ENCODE measurements around the gene CAPN13. TPM values are rescaled to one million over a fixed set of nuclear protein-coding genes. Genes with fewer than 3 reads are reported as not detected.

CAPN13 gene
- total and polyA plus RNA-seq, 10 of the 15 experiments (the other 5 are each of a cell fraction or from before 2014, with no cell fraction given): 0.03 to 0.10 (median 0.06) TPM; not detected in 7

DNA sequence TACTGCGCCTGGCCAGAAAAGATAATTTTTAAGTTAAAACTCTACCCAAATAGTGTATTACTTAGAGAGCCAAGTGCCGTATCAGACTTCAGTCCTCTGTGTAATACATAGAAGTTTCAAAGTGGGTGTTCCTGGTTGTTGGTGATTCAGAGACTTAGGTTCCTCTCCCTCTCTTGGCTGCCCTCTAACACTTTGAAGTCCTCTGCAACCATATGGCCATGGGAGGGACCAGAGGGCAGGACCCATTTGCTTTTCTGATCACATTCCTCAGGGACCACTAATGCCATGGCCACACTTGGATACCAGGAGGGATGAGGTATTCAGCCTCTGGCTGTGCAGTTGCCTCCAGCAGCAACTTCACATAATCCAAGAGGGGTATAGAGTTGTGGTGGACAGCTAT lies 131.5 kb downstream of the CAPN13 start:
- H3K4me1 ChIP-seq (ENCODE audit: control insufficient read depth, insufficient read depth, low read length): no peaks in the 10 kb centered on the region
- in situ Hi-C loops (cut with MboI) (no loop called here), intact Hi-C loops (cut with micrococcal nuclease; ENCODE audit: unreplicated experiment) (no loop called here)
- TF ChIP-seq, protein P1, sequence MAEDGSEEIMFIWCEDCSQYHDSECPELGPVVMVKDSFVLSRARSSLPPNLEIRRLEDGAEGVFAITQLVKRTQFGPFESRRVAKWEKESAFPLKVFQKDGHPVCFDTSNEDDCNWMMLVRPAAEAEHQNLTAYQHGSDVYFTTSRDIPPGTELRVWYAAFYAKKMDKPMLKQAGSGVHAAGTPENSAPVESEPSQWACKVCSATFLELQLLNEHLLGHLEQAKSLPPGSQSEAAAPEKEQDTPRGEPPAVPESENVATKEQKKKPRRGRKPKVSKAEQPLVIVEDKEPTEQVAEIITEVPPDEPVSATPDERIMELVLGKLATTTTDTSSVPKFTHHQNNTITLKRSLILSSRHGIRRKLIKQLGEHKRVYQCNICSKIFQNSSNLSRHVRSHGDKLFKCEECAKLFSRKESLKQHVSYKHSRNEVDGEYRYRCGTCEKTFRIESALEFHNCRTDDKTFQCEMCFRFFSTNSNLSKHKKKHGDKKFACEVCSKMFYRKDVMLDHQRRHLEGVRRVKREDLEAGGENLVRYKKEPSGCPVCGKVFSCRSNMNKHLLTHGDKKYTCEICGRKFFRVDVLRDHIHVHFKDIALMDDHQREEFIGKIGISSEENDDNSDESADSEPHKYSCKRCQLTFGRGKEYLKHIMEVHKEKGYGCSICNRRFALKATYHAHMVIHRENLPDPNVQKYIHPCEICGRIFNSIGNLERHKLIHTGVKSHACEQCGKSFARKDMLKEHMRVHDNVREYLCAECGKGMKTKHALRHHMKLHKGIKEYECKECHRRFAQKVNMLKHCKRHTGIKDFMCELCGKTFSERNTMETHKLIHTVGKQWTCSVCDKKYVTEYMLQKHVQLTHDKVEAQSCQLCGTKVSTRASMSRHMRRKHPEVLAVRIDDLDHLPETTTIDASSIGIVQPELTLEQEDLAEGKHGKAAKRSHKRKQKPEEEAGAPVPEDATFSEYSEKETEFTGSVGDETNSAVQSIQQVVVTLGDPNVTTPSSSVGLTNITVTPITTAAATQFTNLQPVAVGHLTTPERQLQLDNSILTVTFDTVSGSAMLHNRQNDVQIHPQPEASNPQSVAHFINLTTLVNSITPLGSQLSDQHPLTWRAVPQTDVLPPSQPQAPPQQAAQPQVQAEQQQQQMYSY (CRISPR knock-in tag; IDR thresholded peaks at IDR 0.05): no peak
- TF ChIP-seq, protein P2, sequence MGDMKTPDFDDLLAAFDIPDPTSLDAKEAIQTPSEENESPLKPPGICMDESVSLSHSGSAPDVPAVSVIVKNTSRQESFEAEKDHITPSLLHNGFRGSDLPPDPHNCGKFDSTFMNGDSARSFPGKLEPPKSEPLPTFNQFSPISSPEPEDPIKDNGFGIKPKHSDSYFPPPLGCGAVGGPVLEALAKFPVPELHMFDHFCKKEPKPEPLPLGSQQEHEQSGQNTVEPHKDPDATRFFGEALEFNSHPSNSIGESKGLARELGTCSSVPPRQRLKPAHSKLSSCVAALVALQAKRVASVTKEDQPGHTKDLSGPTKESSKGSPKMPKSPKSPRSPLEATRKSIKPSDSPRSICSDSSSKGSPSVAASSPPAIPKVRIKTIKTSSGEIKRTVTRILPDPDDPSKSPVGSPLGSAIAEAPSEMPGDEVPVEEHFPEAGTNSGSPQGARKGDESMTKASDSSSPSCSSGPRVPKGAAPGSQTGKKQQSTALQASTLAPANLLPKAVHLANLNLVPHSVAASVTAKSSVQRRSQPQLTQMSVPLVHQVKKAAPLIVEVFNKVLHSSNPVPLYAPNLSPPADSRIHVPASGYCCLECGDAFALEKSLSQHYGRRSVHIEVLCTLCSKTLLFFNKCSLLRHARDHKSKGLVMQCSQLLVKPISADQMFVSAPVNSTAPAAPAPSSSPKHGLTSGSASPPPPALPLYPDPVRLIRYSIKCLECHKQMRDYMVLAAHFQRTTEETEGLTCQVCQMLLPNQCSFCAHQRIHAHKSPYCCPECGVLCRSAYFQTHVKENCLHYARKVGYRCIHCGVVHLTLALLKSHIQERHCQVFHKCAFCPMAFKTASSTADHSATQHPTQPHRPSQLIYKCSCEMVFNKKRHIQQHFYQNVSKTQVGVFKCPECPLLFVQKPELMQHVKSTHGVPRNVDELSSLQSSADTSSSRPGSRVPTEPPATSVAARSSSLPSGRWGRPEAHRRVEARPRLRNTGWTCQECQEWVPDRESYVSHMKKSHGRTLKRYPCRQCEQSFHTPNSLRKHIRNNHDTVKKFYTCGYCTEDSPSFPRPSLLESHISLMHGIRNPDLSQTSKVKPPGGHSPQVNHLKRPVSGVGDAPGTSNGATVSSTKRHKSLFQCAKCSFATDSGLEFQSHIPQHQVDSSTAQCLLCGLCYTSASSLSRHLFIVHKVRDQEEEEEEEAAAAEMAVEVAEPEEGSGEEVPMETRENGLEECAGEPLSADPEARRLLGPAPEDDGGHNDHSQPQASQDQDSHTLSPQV (IDR thresholded peaks at IDR 0.05): no peak
- no peaks in the 10 kb centered on the region for H3K27me3 ChIP-seq (replicated peaks in 1 of 2; ENCODE audit: control insufficient read depth in 2 of 2, insufficient read depth in 2 of 2, low read length in 1 of 2)
- ChIA-PET POLR2A (no interaction called here), SMC1A (ENCODE audit: uncharacterized antibody, unreplicated experiment) (no interaction called here), RAD21 (ENCODE audit: unreplicated experiment) (no interaction called here), CTCF (interaction anchor here (0.6 to 0.7 kb wide), 2 partner anchors 15 to 35 kb away, joined by 3 to 4 read pairs; no protein-coding TSS in a partner anchor)
- H3K4me3 ChIP-seq: no peak overlapping the region
- 75% methylated on average over 2 of the region's 2 CpGs for WGBS (ENCODE audit: insufficient coverage, insufficient replicate concordance, low lambda C conversion rate, missing lambda C conversion rate)
- no peaks in the 10 kb centered on the region for H3K36me3 ChIP-seq (ENCODE audit: control insufficient read depth in 2 of 2, insufficient read depth in 2 of 2, low read length in 1 of 2)
- no peak overlapping the region for H3K27ac ChIP-seq (ENCODE audit: control insufficient read depth, insufficient read depth)
- DNase-seq (ENCODE audit: low read depth, low spot score): no peak
- no peaks in the 10 kb centered on the region for H4K20me1 ChIP-seq (ENCODE audit: control insufficient read depth, insufficient read depth)
- no peaks in the 10 kb centered on the region; the same call in 2 of the 3 replicates for H3K9me3 ChIP-seq (replicated peaks; ENCODE audit: control insufficient read depth, insufficient read depth, low read length)
- FAIRE-seq: no peak
- no peak overlapping the region for H3K9ac ChIP-seq (ENCODE audit: control insufficient read depth, insufficient read depth, low read length)
- no peak overlapping the region for H3K4me2 ChIP-seq (ENCODE audit: control insufficient read depth, insufficient read depth)
- no TSS peak for BruUV-seq (replicated peaks)
- ATAC-seq: no peak
- no peak overlapping the region for H2AFZ ChIP-seq (ENCODE audit: control insufficient read depth, low read depth, low read length)
- H3K79me2 ChIP-seq (ENCODE audit: control insufficient read depth, insufficient read depth, low read length): no peaks in the 10 kb centered on the region

All from GM12878 (cell line).